Activated CD4-positive, alpha-beta T cell treated with anti-CD3 and anti-CD28 coated beads for 4 hours (primary cell): ENCODE measurements around the gene LONP2.
"Not testable (repeated sequence)": the region's sequence is repeated elsewhere in the genome, so short reads cannot be mapped to it uniquely, and the experiment has no call there.

Experiments
- DNase-seq, 2 donors: peaks; one replicate each; pipeline ENCODE4 v3.0.0-alpha.2; 2020

LONP2 gene

GRCh38 chr16:48370229-48370628, 126.1 kb downstream of the LONP2 start:
- no peak for DNase-seq

- not testable (repeated sequence) for DNase-seq
Observed at GRCh38 chr16:48370668-48371392, 126.7 kb downstream of the LONP2 start.

- DNase-seq: no peak
Observed at GRCh38 chr16:48371393-48371780, 127.3 kb downstream of the LONP2 start.

- no peak for DNase-seq
Observed at GRCh38 chr16:48372744-48373143, 128.6 kb downstream of the LONP2 start.

GRCh38 chr16:48373258-48374029, 129.3 kb downstream of the LONP2 start:
- no peak for DNase-seq

- no peak for DNase-seq
Observed at GRCh38 chr16:48374255-48374654, 130.2 kb downstream of the LONP2 start.

GRCh38 chr16:48377301-48377700, 133.2 kb downstream of the LONP2 start:
- DNase-seq: not testable (repeated sequence)

- DNase-seq: no peak
Observed at GRCh38 chr16:48378276-48378675, 134.2 kb downstream of the LONP2 start.

- DNase-seq: no peak
Observed at GRCh38 chr16:48378836-48379235, 134.7 kb downstream of the LONP2 start.

- no peak for DNase-seq
Observed at GRCh38 chr16:48381201-48381600, 137.1 kb downstream of the LONP2 start.

GRCh38 chr16:48382131-48382530, 138.0 kb downstream of the LONP2 start:
- DNase-seq: no peak

- no peak for DNase-seq
Observed at GRCh38 chr16:48383009-48383876, 139.1 kb downstream of the LONP2 start.

GRCh38 chr16:48383877-48384519, 139.9 kb downstream of the LONP2 start:
- DNase-seq: no peak

GRCh38 chr16:48384520-48385252, 140.6 kb downstream of the LONP2 start:
- peak in 1 of 2 donors; percentile 23 for DNase-seq

- DNase-seq: peak; percentile 85 to 87
Observed at GRCh38 chr16:48385253-48386150, 141.4 kb downstream of the LONP2 start, which contains the start of gene SIAH1. TSS of gene SIAH1 (minus strand) at chr16:48385413. CDS start at chr16:48362428, 22,985 bp downstream.

- no peak for DNase-seq
Observed at GRCh38 chr16:48386559-48387312, 142.6 kb downstream of the LONP2 start.

- no peak for DNase-seq
Observed at GRCh38 chr16:48392407-48392806, 148.3 kb downstream of the LONP2 start.

GRCh38 chr16:48393485-48394354, 149.6 kb downstream of the LONP2 start:
- DNase-seq: no peak

GRCh38 chr16:48394355-48394703, 150.2 kb downstream of the LONP2 start:
- DNase-seq: no peak
